ENCODE measurements around the gene PLAAT2. TPM values are rescaled to one million over a fixed set of nuclear protein-coding genes. Genes with fewer than 3 reads are reported as not detected.

PLAAT2 gene
- total and polyA plus RNA-seq, 3 donors from 2014 or later: 0.43 to 1.2 (median 0.66) TPM

DNA sequence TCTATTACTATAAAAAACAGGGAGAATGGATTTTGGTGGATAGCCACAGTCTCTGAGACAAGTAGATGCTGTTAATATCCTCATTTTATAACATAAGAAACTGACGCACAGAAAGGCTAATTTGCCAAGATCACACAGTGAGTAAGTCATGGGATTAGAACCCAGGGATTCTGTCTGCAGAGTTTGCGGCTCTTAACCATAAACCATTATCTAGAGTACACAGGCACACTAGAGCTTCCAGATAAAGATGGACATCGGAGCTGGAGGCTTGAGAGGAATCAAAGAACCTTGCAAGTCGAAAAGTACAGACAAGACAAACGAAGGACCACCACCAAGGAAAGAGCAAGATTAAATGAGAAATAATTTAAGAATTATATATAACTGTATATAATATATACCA is 46.0 kb downstream of the PLAAT2 start:
- no peak for TF ChIP-seq POLR2A (IDR thresholded peaks at IDR 0.05)
- TF ChIP-seq, protein P1, sequence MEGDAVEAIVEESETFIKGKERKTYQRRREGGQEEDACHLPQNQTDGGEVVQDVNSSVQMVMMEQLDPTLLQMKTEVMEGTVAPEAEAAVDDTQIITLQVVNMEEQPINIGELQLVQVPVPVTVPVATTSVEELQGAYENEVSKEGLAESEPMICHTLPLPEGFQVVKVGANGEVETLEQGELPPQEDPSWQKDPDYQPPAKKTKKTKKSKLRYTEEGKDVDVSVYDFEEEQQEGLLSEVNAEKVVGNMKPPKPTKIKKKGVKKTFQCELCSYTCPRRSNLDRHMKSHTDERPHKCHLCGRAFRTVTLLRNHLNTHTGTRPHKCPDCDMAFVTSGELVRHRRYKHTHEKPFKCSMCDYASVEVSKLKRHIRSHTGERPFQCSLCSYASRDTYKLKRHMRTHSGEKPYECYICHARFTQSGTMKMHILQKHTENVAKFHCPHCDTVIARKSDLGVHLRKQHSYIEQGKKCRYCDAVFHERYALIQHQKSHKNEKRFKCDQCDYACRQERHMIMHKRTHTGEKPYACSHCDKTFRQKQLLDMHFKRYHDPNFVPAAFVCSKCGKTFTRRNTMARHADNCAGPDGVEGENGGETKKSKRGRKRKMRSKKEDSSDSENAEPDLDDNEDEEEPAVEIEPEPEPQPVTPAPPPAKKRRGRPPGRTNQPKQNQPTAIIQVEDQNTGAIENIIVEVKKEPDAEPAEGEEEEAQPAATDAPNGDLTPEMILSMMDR (IDR thresholded peaks at IDR 0.05): no peak
- DNase-seq: no peak
- Histone ChIP-seq H3K27me3 (no peaks in the 10 kb centered on the region), H3K27ac (no peak overlapping the region), H3K4me3 (no peak overlapping the region), H3K36me3 (ENCODE audit: low read depth, missing control alignments) (no peaks in the 10 kb centered on the region), H3K9me3 (no peaks in the 10 kb centered on the region), H3K4me1 (no peaks in the 10 kb centered on the region)
- intact Hi-C loops (cut with DNase I; ENCODE audit: low total_unique reads): no loop called here
- WGBS, 2 donors: 95 to 97% methylated on average over 5 of the region's 5 CpGs

DNA sequence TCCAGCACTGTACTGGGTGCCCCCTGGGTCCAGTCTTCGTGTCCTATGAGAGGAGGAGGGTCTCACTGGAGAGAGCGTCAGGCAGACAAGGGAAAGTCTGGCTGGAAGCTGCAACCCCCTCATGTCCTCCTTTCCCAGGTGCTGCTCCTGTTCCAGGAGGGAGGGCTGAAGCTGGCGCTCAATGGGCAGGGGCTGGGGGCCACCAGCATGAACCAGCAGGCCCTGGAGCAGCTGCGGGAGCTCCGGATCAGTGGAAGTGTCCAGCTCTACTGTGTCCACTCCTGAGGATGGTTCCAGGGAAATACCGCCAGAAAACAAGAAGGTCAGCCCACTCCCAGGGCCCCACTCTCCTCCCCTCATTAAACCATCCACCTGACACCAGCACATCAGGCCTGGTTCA is 47.1 kb downstream of the PLAAT2 start:
- H3K36me3 ChIP-seq (ENCODE audit: low read depth, missing control alignments): no peaks in the 10 kb centered on the region
- H3K27me3 ChIP-seq: no peaks in the 10 kb centered on the region
- TF ChIP-seq POLR2A (IDR thresholded peaks at IDR 0.05): no peak
- TF ChIP-seq, protein P1 (IDR thresholded peaks at IDR 0.05): no peak
- WGBS, 2 donors: 93 to 100% methylated on average over 2 to 6 of the region's 6 CpGs
- intact Hi-C loops (cut with DNase I; ENCODE audit: low total_unique reads): no loop called here
- DNase-seq: no peak
- H3K9me3 ChIP-seq: no peaks in the 10 kb centered on the region
- H3K4me1 ChIP-seq: no peaks in the 10 kb centered on the region
- H3K27ac ChIP-seq: no peak overlapping the region
- no peak overlapping the region for H3K4me3 ChIP-seq

DNA sequence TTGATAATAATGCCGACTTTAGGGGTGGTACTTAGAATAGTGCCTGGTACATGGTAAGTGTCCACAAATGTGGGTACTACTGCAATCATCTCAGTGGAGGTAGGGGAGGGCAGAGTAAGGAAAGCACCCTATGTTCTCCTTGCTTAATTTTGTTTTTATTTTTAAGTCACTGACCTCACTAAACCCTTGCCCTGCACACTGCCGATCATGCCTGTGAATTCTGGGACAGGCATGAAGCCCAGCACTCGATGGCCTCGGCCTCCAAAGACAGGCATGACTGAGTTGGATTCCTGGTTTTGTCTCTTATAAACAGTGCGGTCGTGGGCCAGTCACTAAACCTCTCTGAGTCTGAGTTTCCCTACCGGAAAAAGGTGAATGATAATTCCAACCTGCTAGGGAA is 50.4 kb downstream of the PLAAT2 start:
- Histone ChIP-seq H3K9me3 (no peaks in the 10 kb centered on the region), H3K36me3 (ENCODE audit: low read depth, missing control alignments) (no peaks in the 10 kb centered on the region), H3K4me1 (peaks cover 7% of the 10 kb centered on the region), H3K4me3 (no peak overlapping the region), H3K27ac (no peak overlapping the region), H3K27me3 (no peaks in the 10 kb centered on the region)
- intact Hi-C loops (cut with DNase I; ENCODE audit: low total_unique reads): no loop called here
- 89 to 92% methylated on average over 7 of the region's 7 CpGs for WGBS, 2 donors
- DNase-seq: no peak
- TF ChIP-seq, protein P1 (IDR thresholded peaks at IDR 0.05): no peak
- TF ChIP-seq POLR2A (IDR thresholded peaks at IDR 0.05): no peak

DNA sequence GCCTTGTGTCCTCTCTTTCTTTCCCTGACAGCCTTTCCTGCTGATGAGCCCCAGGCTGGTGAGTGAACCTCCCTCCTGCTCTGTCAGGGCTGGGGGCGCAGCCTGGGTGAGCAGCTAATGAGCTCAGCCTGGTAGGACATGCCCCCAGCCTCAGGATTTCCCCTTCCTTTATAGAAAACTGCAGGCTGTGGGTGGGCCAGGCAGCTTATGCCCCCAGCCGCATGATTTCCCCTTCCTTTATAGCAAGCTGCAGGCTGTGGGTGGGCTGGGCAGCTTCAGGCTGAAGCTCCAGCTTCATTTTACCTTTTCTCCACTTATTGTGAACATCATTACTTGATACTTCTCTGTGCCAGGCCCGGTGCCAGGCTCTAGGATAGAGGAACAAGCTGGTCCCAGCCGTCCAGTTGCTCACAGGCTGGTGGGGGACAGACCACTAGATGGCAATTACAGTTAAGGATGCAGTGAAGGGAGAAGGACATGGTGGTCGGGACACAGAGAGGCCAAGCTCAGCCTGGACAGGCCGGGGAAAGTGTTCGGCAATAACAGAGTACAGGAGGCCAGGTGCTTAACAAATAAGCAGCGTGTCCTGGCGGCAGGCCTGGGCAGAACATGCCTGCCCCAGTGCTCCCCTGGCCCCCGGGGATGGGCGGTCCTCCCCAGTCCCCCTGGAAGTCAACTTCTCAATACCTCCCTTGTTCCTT is 52.0 kb downstream of the PLAAT2 start:
- H3K36me3 ChIP-seq (ENCODE audit: low read depth, missing control alignments): no peaks in the 10 kb centered on the region
- no peaks in the 10 kb centered on the region for H3K9me3 ChIP-seq
- DNase-seq: no peak
- 79 to 87% methylated on average over 11 of the region's 11 CpGs for WGBS, 2 donors
- H3K4me1 ChIP-seq: peaks cover 7% of the 10 kb centered on the region
- H3K27ac ChIP-seq: no peak overlapping the region
- intact Hi-C loops (cut with DNase I; ENCODE audit: low total_unique reads): no loop called here
- no peak overlapping the region for H3K4me3 ChIP-seq
- H3K27me3 ChIP-seq: no peaks in the 10 kb centered on the region
- TF ChIP-seq, protein P1 (IDR thresholded peaks at IDR 0.05): no peak
- TF ChIP-seq POLR2A (IDR thresholded peaks at IDR 0.05): no peak
